GM23338 (cell line): ENCODE measurements around the gene PRKCH. TPM values are rescaled to one million over a fixed set of nuclear protein-coding genes. Genes with fewer than 3 reads are reported as not detected.

Experiments
- ATAC-seq: fragments of 200-7000 bp; cut with Tn5 transposase; 3 replicates; pipeline ENCODE4 v1.9.1; 2020
- DNase-seq: peaks from one replicate; pipeline ENCODE4 v3.0.0-alpha.2; 2015; ENCODE audit warnings: low spot score
- H2AFZ ChIP-seq: fragments of 200-600 bp; sonication (generic); 2 replicates; pipeline ENCODE4 v1.8.0; 2016; ENCODE audit warnings: antibody characterized with exemption, mild to moderate bottlenecking, moderate library complexity
- H3F3A ChIP-seq: fragments of 200-600 bp; sonication (generic); replicated peaks from 2 replicates; pipeline ENCODE4 v1.8.0; 2017; ENCODE audit warnings: antibody characterized with exemption, mixed run types, low read depth
- H3K27ac ChIP-seq: fragments of 200-600 bp; sonication (generic); 2 replicates; pipeline ENCODE4 v1.6.1; 2016; ENCODE audit warnings: low read depth
- H3K27me3 ChIP-seq: fragments of 200-600 bp; sonication (generic); 2 replicates; pipeline ENCODE4 v1.8.0; 2016; ENCODE audit warnings: mild to moderate bottlenecking, mixed run types, moderate library complexity; ENCODE audit not compliant: insufficient read depth
- H3K36me3 ChIP-seq: fragments of 200-600 bp; sonication (generic); 2 replicates; pipeline ENCODE4 v1.8.0; 2016; ENCODE audit warnings: mild to moderate bottlenecking; ENCODE audit not compliant: insufficient read depth
- H3K4me1 ChIP-seq: fragments of 200-600 bp; sonication (generic); 2 replicates; pipeline ENCODE4 v1.8.0; 2016; ENCODE audit warnings: mild to moderate bottlenecking, moderate library complexity; ENCODE audit not compliant: insufficient read depth
- H3K4me2 ChIP-seq: fragments of 200-600 bp; sonication (generic); 2 replicates; pipeline ENCODE4 v1.7.1; 2017; ENCODE audit warnings: mixed run types
- H3K4me3 ChIP-seq: fragments of 200-600 bp; sonication (generic); 2 replicates; pipeline ENCODE4 v1.6.1; 2016; ENCODE audit warnings: mixed run types
- H3K79me2 ChIP-seq: fragments of 200-600 bp; sonication (generic); replicated peaks from 2 replicates; pipeline ENCODE4 v1.8.0; 2017; ENCODE audit warnings: mild to moderate bottlenecking; ENCODE audit not compliant: insufficient read depth
- H3K9me2 ChIP-seq: fragments of 200-600 bp; sonication (generic); 2 replicates; pipeline ENCODE4 v1.8.0; 2017; ENCODE audit not compliant: insufficient read depth
- H4K20me1 ChIP-seq: fragments of 200-600 bp; sonication (generic); replicated peaks from 2 replicates; pipeline ENCODE4 v1.8.0; 2017; ENCODE audit warnings: mild to moderate bottlenecking; ENCODE audit not compliant: insufficient read depth
- H3K27ac Mint-ChIP-seq: 2 replicates; pipeline ENCODE4 v1.8.0; 2020; ENCODE audit warnings: inconsistent platforms, mild to moderate bottlenecking, moderate library complexity, mixed read lengths
- H3K27me3 Mint-ChIP-seq: 3 replicates; pipeline ENCODE4 v1.8.0; 2022; ENCODE audit warnings: low read depth, mild to moderate bottlenecking, moderate library complexity, mixed read lengths, inconsistent platforms; ENCODE audit not compliant: insufficient read depth, poor library complexity
- H3K36me3 Mint-ChIP-seq: 3 replicates; pipeline ENCODE4 v1.8.0; 2021; ENCODE audit warnings: low read depth, mild to moderate bottlenecking, inconsistent platforms, moderate library complexity, mixed read lengths
- H3K4me1 Mint-ChIP-seq: 3 replicates; pipeline ENCODE4 v1.8.0; 2020; ENCODE audit warnings: mild to moderate bottlenecking, inconsistent platforms, mixed read lengths
- H3K4me3 Mint-ChIP-seq: 3 replicates; pipeline ENCODE4 v1.8.0; 2021; ENCODE audit warnings: moderate library complexity, mild to moderate bottlenecking, inconsistent platforms, mixed read lengths
- H3K9me3 Mint-ChIP-seq: 3 replicates; pipeline ENCODE4 v1.8.0; 2020; ENCODE audit warnings: moderate library complexity, mild to moderate bottlenecking, inconsistent platforms, mixed read lengths
- CREB1 ChIP-seq: fragments of 250-450 bp; sonication (Bioruptor Pico); IDR thresholded peaks from 2 replicates; pipeline ENCODE4 v1.5.0; 2020; ENCODE audit warnings: low read depth, mild to moderate bottlenecking, moderate library complexity
- CTCF ChIP-seq, 2 experiments: fragments of 200-600 bp in 1 of 2; sonication (generic) in 1 of 2; conservative IDR thresholded peaks; 2 replicates each; pipeline versions ENCODE4 v1.5.1 to v1.6.1; 2016 to 2017; ENCODE audit warnings: antibody characterized with exemption in 2 of 2, low read depth in 2 of 2, mild to moderate bottlenecking in 2 of 2, moderate library complexity in 1 of 2
- EZH2 ChIP-seq: fragments of 200-600 bp; sonication (generic); IDR thresholded peaks from one replicate; pipeline ENCODE4 v1.8.0; 2017; ENCODE audit warnings: antibody characterized with exemption, mild to moderate bottlenecking, low read depth; ENCODE audit not compliant: unreplicated experiment
- EZH2phosphoT487 ChIP-seq: fragments of 200-600 bp; sonication (generic); IDR thresholded peaks from one replicate; pipeline ENCODE4 v1.8.1; 2018; ENCODE audit warnings: antibody characterized with exemption; ENCODE audit not compliant: unreplicated experiment
- JUNB ChIP-seq: IDR thresholded peaks from one replicate; pipeline ENCODE4 v1.6.1; 2016; ENCODE audit warnings: antibody characterized with exemption; ENCODE audit not compliant: unreplicated experiment
- NANOG ChIP-seq: IDR thresholded peaks from 2 replicates; pipeline ENCODE4 v1.6.1; 2016; ENCODE audit warnings: antibody characterized with exemption, borderline replicate concordance
- POLR2AphosphoS5 ChIP-seq: IDR thresholded peaks from 2 replicates; pipeline ENCODE4 v1.6.1; 2016; ENCODE audit warnings: antibody characterized with exemption, low read depth
- REST ChIP-seq: IDR thresholded peaks from one replicate; pipeline ENCODE4 v1.6.1; 2018; ENCODE audit warnings: antibody characterized with exemption; ENCODE audit not compliant: unreplicated experiment
- STAT1 ChIP-seq: IDR thresholded peaks from one replicate; pipeline ENCODE4 v1.6.1; 2016; ENCODE audit warnings: antibody characterized with exemption; ENCODE audit not compliant: unreplicated experiment
- ZNF114 ChIP-seq: fragments of 250-450 bp; sonication (Bioruptor Pico); IDR thresholded peaks from 2 replicates; pipeline ENCODE4 v1.5.0; 2020; ENCODE audit warnings: mild to moderate bottlenecking, moderate library complexity
- ZNF331 ChIP-seq: fragments of 250-450 bp; sonication (Bioruptor Pico); IDR thresholded peaks from 2 replicates; pipeline ENCODE4 v1.5.0; 2020; ENCODE audit warnings: low read depth, mild to moderate bottlenecking, moderate library complexity
- ZNF462 ChIP-seq: fragments of 250-450 bp; sonication (Bioruptor Pico); IDR thresholded peaks from 2 replicates; pipeline ENCODE4 v1.5.0; 2020; ENCODE audit warnings: mild to moderate bottlenecking, moderate library complexity
- polyA plus RNA-seq: library from polyadenylated mRNA; unstranded; fragments of >200 nt; fragmentation: Nextera tagmentation; extraction: Ambion mirVana; gene quantifications from 2 replicates; pipeline ENCODE4 v1.2.1, GENCODE V29; 2016
- total RNA-seq: library from RNA; depleted of rRNA; stranded (reverse); fragments of >200 nt; shearing (Covaris generic); gene quantifications from 2 replicates; pipeline ENCODE4 v1.2.3, GENCODE V29; 2014
- TF ChIP-seq, protein P1 (sequence below): IDR thresholded peaks from 2 replicates; pipeline ENCODE4 v1.6.1; 2016; ENCODE audit warnings: antibody characterized with exemption

The PRKCH gene
- total and polyA plus RNA-seq, 2 experiments from 2014 or later = 5.4 to 10.1 TPM

DNA sequence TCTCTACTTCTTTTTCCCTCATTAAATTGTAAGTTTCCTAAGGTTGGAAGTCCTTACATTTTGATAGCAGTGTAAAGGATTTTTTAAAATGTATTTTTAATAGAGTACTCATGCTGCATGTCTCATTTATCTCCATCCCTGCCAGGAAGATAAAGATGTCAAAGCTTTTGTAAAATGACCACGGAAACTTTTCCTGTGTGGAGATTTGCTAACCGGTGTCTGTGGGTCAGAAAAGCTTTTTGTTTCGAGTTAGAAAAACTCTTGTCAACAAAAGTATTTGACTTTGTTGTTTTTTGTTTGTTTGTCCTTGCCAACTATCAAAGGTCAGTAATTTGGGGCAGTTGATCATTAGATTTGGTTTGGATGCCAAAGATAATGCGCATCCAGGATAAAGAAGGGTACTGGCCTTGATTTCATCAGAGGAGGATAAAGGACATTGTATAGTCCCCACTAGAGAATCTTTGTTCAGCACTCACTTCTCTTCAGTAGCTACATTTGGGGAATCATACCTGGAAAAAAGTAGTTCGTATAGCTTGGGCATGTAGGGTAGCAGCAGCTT, 217.2 kb downstream of the PRKCH start:
- peaks cover 29% of the 10 kb centered on the region for H3K4me1 Mint-ChIP-seq
- H3K4me3 ChIP-seq = no peak overlapping the region
- H3K27ac Mint-ChIP-seq = no peak overlapping the region; the same call in 1 of the 2 replicates
- H3K36me3 Mint-ChIP-seq = no peaks in the 10 kb centered on the region; the same call in 2 of the 3 replicates
- DNase-seq (no peak), ATAC-seq (no peak)
- H3K36me3 ChIP-seq = no peaks in the 10 kb centered on the region
- TF ChIP-seq JUNB = no peak
- no peak for TF ChIP-seq POLR2AphosphoS5
- no peak for TF ChIP-seq EZH2phosphoT487
- no peak for TF ChIP-seq ZNF331 (CRISPR knock-in tag)
- TF ChIP-seq ZNF114 (CRISPR knock-in tag) = no peak
- TF ChIP-seq ZNF462 (CRISPR knock-in tag) = no peak
- TF ChIP-seq, protein P1, sequence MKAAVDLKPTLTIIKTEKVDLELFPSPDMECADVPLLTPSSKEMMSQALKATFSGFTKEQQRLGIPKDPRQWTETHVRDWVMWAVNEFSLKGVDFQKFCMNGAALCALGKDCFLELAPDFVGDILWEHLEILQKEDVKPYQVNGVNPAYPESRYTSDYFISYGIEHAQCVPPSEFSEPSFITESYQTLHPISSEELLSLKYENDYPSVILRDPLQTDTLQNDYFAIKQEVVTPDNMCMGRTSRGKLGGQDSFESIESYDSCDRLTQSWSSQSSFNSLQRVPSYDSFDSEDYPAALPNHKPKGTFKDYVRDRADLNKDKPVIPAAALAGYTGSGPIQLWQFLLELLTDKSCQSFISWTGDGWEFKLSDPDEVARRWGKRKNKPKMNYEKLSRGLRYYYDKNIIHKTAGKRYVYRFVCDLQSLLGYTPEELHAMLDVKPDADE = no peak
- TF ChIP-seq EZH2 = no peak
- no peak for TF ChIP-seq CTCF (conservative IDR thresholded peaks at IDR 0.05; ENCODE audit: low read depth in 2 of 2)
- no peak for TF ChIP-seq NANOG
- TF ChIP-seq REST = no peak
- TF ChIP-seq STAT1 = no peak
- TF ChIP-seq CREB1 = no peak
- H3K27ac ChIP-seq = peak overlapping the region; percentile 64; the same call in 1 of the 2 replicates
- peaks cover 18% of the 10 kb centered on the region for H3K4me1 ChIP-seq
- H3K27me3 Mint-ChIP-seq = peaks cover 4% of the 10 kb centered on the region
- H3K9me2 ChIP-seq = no peaks in the 10 kb centered on the region
- no peaks in the 10 kb centered on the region for H3F3A ChIP-seq
- H3K79me2 ChIP-seq = no peaks in the 10 kb centered on the region
- H3K27me3 ChIP-seq = no peaks in the 10 kb centered on the region
- no peaks in the 10 kb centered on the region for H4K20me1 ChIP-seq
- H2AFZ ChIP-seq = no peak overlapping the region
- H3K4me2 ChIP-seq = no peak overlapping the region
- H3K9me3 Mint-ChIP-seq = no peaks in the 10 kb centered on the region
- H3K4me3 Mint-ChIP-seq = no peak overlapping the region
